IMR-90 (cell line): ENCODE results near the gene VPS37B. TPM values are rescaled to one million over a fixed set of nuclear protein-coding genes. Genes with fewer than 3 reads are reported as not detected.

Source experiments
- ATAC-seq: fragments of 200-7000 bp; cut with Tn5 transposase; 2 replicates; pipeline ENCODE4 v1.9.1; 2020; ENCODE audit warnings: low read depth, mild to moderate bottlenecking, moderate library complexity
- BruUV-seq: library from RNA; stranded (reverse); fragments of 400-500 nt; replicated peaks from 2 replicates; lab custom pipeline; 2021; lab: Mats Ljungman, UMichigan
- CTCF ChIA-PET: fragments of 300-600 bp; formaldehyde crosslinking; extraction: SDS; loops from one replicate; lab custom pipeline; 2021; ENCODE audit warnings: antibody characterized with exemption; lab: Yijun Ruan, JAX
- POLR2A ChIA-PET: fragments of 300-600 bp; sonication (Branson Sonifier 250); formaldehyde crosslinking; loops from one replicate; lab custom pipeline; 2022; ENCODE audit warnings: antibody characterized with exemption; ENCODE audit not compliant: unreplicated experiment; lab: Charles Lee
- DNase-seq: peaks from one replicate; pipeline ENCODE4 v3.0.0; 2013
- H2AFZ ChIP-seq: replicated peaks from 2 replicates; pipeline ENCODE3; 2013; ENCODE audit warnings: low read length, mild to moderate bottlenecking; ENCODE audit not compliant: poor library complexity
- H2AK5ac ChIP-seq: 2 replicates; pipeline ENCODE4 v1.6.1; 2013; ENCODE audit warnings: low read depth, low read length, inconsistent platforms
- H2AK9ac ChIP-seq: replicated peaks from 2 replicates; pipeline ENCODE3; 2013; ENCODE audit warnings: mild to moderate bottlenecking, low read depth, low read length, moderate library complexity; ENCODE audit not compliant: poor library complexity
- H2BK120ac ChIP-seq: 2 replicates; pipeline ENCODE4 v1.6.1; 2013; ENCODE audit warnings: low read depth, low read length, inconsistent platforms
- H2BK15ac ChIP-seq: 3 replicates; pipeline ENCODE4 v1.6.1; 2013; ENCODE audit warnings: low read depth, low read length, inconsistent platforms
- H2BK20ac ChIP-seq: 2 replicates; pipeline ENCODE4 v1.6.1; 2013; ENCODE audit warnings: low read depth, mild to moderate bottlenecking, inconsistent platforms, low read length, moderate library complexity
- H2BK5ac ChIP-seq: 2 replicates; pipeline ENCODE4 v1.6.1; 2013; ENCODE audit warnings: mild to moderate bottlenecking, low read depth, low read length, inconsistent platforms; ENCODE audit not compliant: poor library complexity, severe bottlenecking
- H3K14ac ChIP-seq: replicated peaks from 2 replicates; pipeline ENCODE4 v1.6.1; 2013; ENCODE audit warnings: low read depth, low read length, inconsistent platforms
- H3K18ac ChIP-seq: 2 replicates; pipeline ENCODE4 v1.6.1; 2013; ENCODE audit warnings: low read depth, low read length, control low read depth
- H3K23ac ChIP-seq: 2 replicates; pipeline ENCODE4 v1.6.1; 2013; ENCODE audit warnings: low read depth, low read length, inconsistent platforms
- H3K27ac ChIP-seq: 2 replicates; pipeline ENCODE4 v1.5.1; 2013; ENCODE audit warnings: mild to moderate bottlenecking, control low read depth, low read length; ENCODE audit not compliant: insufficient read depth
- H3K27me3 ChIP-seq: 2 replicates; pipeline ENCODE4 v1.6.1; 2013; ENCODE audit warnings: low read length; ENCODE audit not compliant: control insufficient read depth, insufficient read depth
- H3K36me3 ChIP-seq: 2 replicates; pipeline ENCODE4 v1.6.1; 2013; ENCODE audit warnings: low read length, mixed read lengths; ENCODE audit not compliant: control insufficient read depth, insufficient read depth
- H3K4ac ChIP-seq: 2 replicates; pipeline ENCODE4 v1.6.1; 2013; ENCODE audit warnings: low read depth, low read length, inconsistent platforms
- H3K4me1 ChIP-seq: 2 replicates; pipeline ENCODE4 v1.6.1; 2013; ENCODE audit warnings: low read length, mixed read lengths; ENCODE audit not compliant: control insufficient read depth, insufficient read depth
- H3K4me2 ChIP-seq: 2 replicates; pipeline ENCODE4 v1.6.1; 2013; ENCODE audit warnings: low read depth, mild to moderate bottlenecking, control low read depth, low read length, moderate library complexity
- H3K4me3 ChIP-seq: 2 replicates; pipeline ENCODE4 v1.5.1; 2013; ENCODE audit warnings: low read depth, mild to moderate bottlenecking, control low read depth, low read length, moderate library complexity; ENCODE audit not compliant: insufficient read depth
- H3K56ac ChIP-seq: 2 replicates; pipeline ENCODE4 v1.6.1; 2013; ENCODE audit warnings: low read length, inconsistent platforms; ENCODE audit not compliant: insufficient read depth; ENCODE audit errors: extremely low read depth
- H3K79me1 ChIP-seq, 2 experiments: 2 replicates each; pipeline ENCODE4 v1.6.1; 2013; ENCODE audit warnings: low read length in 2 of 2, inconsistent platforms in 1 of 2, low read depth in 1 of 2
- H3K9ac ChIP-seq: 2 replicates; pipeline ENCODE4 v1.6.1; 2013; ENCODE audit warnings: low read depth, low read length, control low read depth
- H3K9me1 ChIP-seq: 2 replicates; pipeline ENCODE4 v1.6.1; 2013; ENCODE audit warnings: low read length, inconsistent platforms; ENCODE audit not compliant: insufficient read depth
- H3K9me3 ChIP-seq: 2 replicates; pipeline ENCODE4 v1.6.1; 2013; ENCODE audit warnings: low read length; ENCODE audit not compliant: control insufficient read depth, insufficient read depth
- H4K20me1 ChIP-seq: 2 replicates; pipeline ENCODE4 v1.6.1; 2013; ENCODE audit warnings: low read length, inconsistent platforms; ENCODE audit not compliant: insufficient read depth
- H4K5ac ChIP-seq: 2 replicates; pipeline ENCODE4 v1.6.1; 2013; ENCODE audit warnings: mild to moderate bottlenecking, low read depth, low read length, control low read depth
- H4K8ac ChIP-seq, 2 experiments: 2 replicates each; pipeline ENCODE4 v1.6.1; 2013; ENCODE audit warnings: low read depth in 2 of 2, low read length in 2 of 2, control low read depth in 1 of 2, inconsistent platforms in 1 of 2
- H4K91ac ChIP-seq: 2 replicates; pipeline ENCODE4 v1.6.1; 2013; ENCODE audit warnings: low read depth, low read length, inconsistent platforms; ENCODE audit not compliant: insufficient read depth
- BHLHE40 ChIP-seq: fragments of 150-350 bp; IDR thresholded peaks from 2 replicates; pipeline ENCODE4 v1.6.1; 2016; ENCODE audit warnings: mild to moderate bottlenecking, low read depth, low read length
- CEBPB ChIP-seq: IDR thresholded peaks from 2 replicates; pipeline ENCODE4 v1.6.1; 2012; ENCODE audit warnings: low read depth, low read length, improper control_type of control experiment
- CTCF ChIP-seq: conservative IDR thresholded peaks from 2 replicates; pipeline ENCODE4 v1.5.1; 2012; ENCODE audit warnings: mild to moderate bottlenecking, low read depth, low read length, improper control_type of control experiment
- FOS ChIP-seq: fragments of 150-350 bp; IDR thresholded peaks from 2 replicates; pipeline ENCODE4 v1.6.1; 2016; ENCODE audit warnings: low read depth, low read length
- MXI1 ChIP-seq: IDR thresholded peaks from 2 replicates; pipeline ENCODE4 v1.6.1; 2012; ENCODE audit warnings: low read depth, mild to moderate bottlenecking, low read length, moderate library complexity, borderline replicate concordance
- NFE2L2 ChIP-seq: fragments of 150-350 bp; IDR thresholded peaks from 2 replicates; pipeline ENCODE4 v1.6.1; 2016; ENCODE audit warnings: low read depth, mild to moderate bottlenecking, low read length
- POLR2A ChIP-seq: IDR thresholded peaks from 2 replicates; pipeline ENCODE4 v1.6.1; 2012; ENCODE audit warnings: mild to moderate bottlenecking, low read depth, low read length
- RAD21 ChIP-seq: IDR thresholded peaks from 2 replicates; pipeline ENCODE4 v1.6.1; 2012; ENCODE audit warnings: low read length, improper control_type of control experiment
- RFX5 ChIP-seq: IDR thresholded peaks from 2 replicates; pipeline ENCODE4 v1.8.0; 2012; ENCODE audit warnings: low read depth, mild to moderate bottlenecking, low read length, moderate library complexity
- WGBS, 2 experiments: methylation state at CpG; one replicate each; pipeline versions ENCODE4 v1.1.5 to v1.1.7; 2013; ENCODE audit warnings: missing lambda C conversion rate in 2 of 2; ENCODE audit not compliant: insufficient read length in 1 of 2; ENCODE audit errors: extremely low coverage in 2 of 2; 5-methylcytosine and 5-hydroxymethylcytosine counted together
- dilution Hi-C: fragments of 300-500 bp; cut with HindIII; formaldehyde crosslinking; loops from one replicate; pipeline ENCODE4 v1.14.3; 2018; ENCODE audit warnings: low sequenced_read_pairs; ENCODE audit not compliant: unreplicated experiment
- in situ Hi-C: fragments of 300-500 bp; cut with MboI; formaldehyde crosslinking; loops from 3 replicates; pipeline ENCODE4 v1.14.3; 2019; ENCODE audit warnings: low sequenced_read_pairs, inconsistent platforms, mixed read lengths
- intact Hi-C: fragments of 100-400 bp; cut with micrococcal nuclease; formaldehyde crosslinking; loops from 2 replicates; pipeline ENCODE4 v1.10.0; 2022
- polyA plus RNA-seq, 3 experiments: library from polyadenylated mRNA; depleted of rRNA; stranded (reverse); fragments of >200 nt; gene quantifications; 2 replicates each; pipeline ENCODE4 v1.2.3, GENCODE V29; 2012; ENCODE audit warnings: low replicate concordance in 1 of 3
- total RNA-seq: library from RNA; depleted of rRNA; stranded (reverse); fragments of >200 nt; gene quantifications from 2 replicates; pipeline ENCODE4 v1.2.3, GENCODE V29; 2012
- TF ChIP-seq, protein P1 (sequence below): fragments of 150-350 bp; IDR thresholded peaks from 2 replicates; pipeline ENCODE4 v1.6.1; 2017; ENCODE audit warnings: mild to moderate bottlenecking, antibody characterized with exemption, low read length, low read depth

VPS37B gene
- total and polyA plus RNA-seq, 2 of the 4 experiments (the other 2 are of a cell fraction) = 8.6 to 25.7 TPM

DNA sequence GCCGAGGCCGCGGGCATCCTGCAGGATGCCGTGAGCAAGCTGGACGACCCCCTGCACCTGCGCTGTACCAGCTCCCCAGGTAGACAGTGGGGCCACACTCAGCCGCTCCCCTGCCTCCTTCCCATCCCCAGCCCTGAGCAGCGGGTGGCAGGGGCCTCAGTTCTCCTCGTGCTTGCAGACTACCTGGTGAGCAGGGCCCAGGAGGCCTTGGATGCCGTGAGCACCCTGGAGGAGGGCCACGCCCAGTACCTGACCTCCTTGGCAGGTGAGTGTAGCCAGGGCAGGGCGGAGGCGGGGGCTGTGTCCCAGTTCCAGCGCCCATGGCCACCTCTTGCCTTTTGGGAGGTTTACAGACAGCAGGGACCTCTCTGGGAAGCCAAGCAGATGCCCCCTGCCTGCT, 37.8 kb downstream of the VPS37B start:
- Histone ChIP-seq H3K27me3 (no peaks in the 10 kb centered on the region), H3K9me3 (no peaks in the 10 kb centered on the region), H3K27ac (no peak overlapping the region), H3K36me3 (peaks cover 9% of the 10 kb centered on the region; the same call in 1 of the 2 replicates), H3K4me3 (no peak overlapping the region), H2AK5ac (no peak overlapping the region), H4K20me1 (peaks cover 23% of the 10 kb centered on the region), H3K4me2 (no peak overlapping the region), H2BK120ac (no peak overlapping the region), H2BK20ac (no peak overlapping the region), H3K4me1 (peaks cover 3% of the 10 kb centered on the region; the same call in 1 of the 2 replicates), H3K18ac (no peak overlapping the region), H4K8ac (no peak overlapping the region), H3K79me1 (no peaks in the 10 kb centered on the region), H3K9me1 (0 out of 2 replicates have a peak, but pooled peaks cover 6% of the 10 kb centered on the region), H2AFZ (no peak overlapping the region), H3K14ac (no peak overlapping the region), H3K56ac (no peak overlapping the region), H2BK15ac (no peak overlapping the region), H3K9ac (no peak overlapping the region), H3K4ac (no peak overlapping the region), H4K91ac (no peak overlapping the region), H2BK5ac (no peak overlapping the region), H3K23ac (no peak overlapping the region), H4K5ac (no peak overlapping the region), H2AK9ac (peak overlapping the region; percentile 7)
- no peak for TF ChIP-seq POLR2A
- TF ChIP-seq, protein P1, sequence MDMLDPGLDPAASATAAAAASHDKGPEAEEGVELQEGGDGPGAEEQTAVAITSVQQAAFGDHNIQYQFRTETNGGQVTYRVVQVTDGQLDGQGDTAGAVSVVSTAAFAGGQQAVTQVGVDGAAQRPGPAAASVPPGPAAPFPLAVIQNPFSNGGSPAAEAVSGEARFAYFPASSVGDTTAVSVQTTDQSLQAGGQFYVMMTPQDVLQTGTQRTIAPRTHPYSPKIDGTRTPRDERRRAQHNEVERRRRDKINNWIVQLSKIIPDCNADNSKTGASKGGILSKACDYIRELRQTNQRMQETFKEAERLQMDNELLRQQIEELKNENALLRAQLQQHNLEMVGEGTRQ = no peak
- no peak for TF ChIP-seq CTCF
- TF ChIP-seq NFE2L2 = no peak
- no peak for TF ChIP-seq MXI1
- TF ChIP-seq CEBPB = no peak
- TF ChIP-seq FOS = no peak
- TF ChIP-seq RAD21 = no peak
- no peak for TF ChIP-seq RFX5
- no peak for TF ChIP-seq BHLHE40
- intact Hi-C loops = no loop called here
- DNase-seq (no peak), ATAC-seq (no peak)
- CTCF ChIA-PET = no interaction called here
- dilution Hi-C loops = no loop called here
- in situ Hi-C loops = loop anchor here (5.0 kb wide), 1 partner anchor 379 kb away; no protein-coding TSS in a partner anchor
- 80% methylated on average over 3 of the region's 14 CpGs; no CpG with 5 or more reads in 1 of the 2 experiments for WGBS, 2 experiments
- BruUV-seq = no TSS peak
- POLR2A ChIA-PET = no interaction called here
